Naive B cell (primary cell): ENCODE results near the gene CCL19. TPM values are rescaled to one million over a fixed set of nuclear protein-coding genes. Genes with fewer than 3 reads are reported as not detected.
A peak's percentile ranks its signal among the peaks of the same experiment; 100 is the strongest.

Experiments
- ATAC-seq, 2 donors: fragments of 150-1000 bp; cut with Tn5 transposase; 2 replicates each; pipeline ENCODE4 v1.10.0; 2021; ENCODE audit warnings: low read depth in 2 of 2, mild to moderate bottlenecking in 2 of 2, moderate library complexity in 2 of 2
- DNase-seq: peaks from one replicate; pipeline ENCODE4 v3.0.0; 2022
- H3K27ac Mint-ChIP-seq, 6 donors: one replicate each; pipeline ENCODE4 v1.8.0; 2020 to 2022; ENCODE audit warnings: mild to moderate bottlenecking in 6 of 6, mixed read lengths in 6 of 6, moderate library complexity in 5 of 6, inconsistent platforms in 2 of 6
- H3K27me3 Mint-ChIP-seq, 3 donors: one replicate each; pipeline ENCODE4 v1.8.0; 2021 to 2022; ENCODE audit warnings: mixed read lengths in 3 of 3, mild to moderate bottlenecking in 1 of 3
- H3K36me3 Mint-ChIP-seq, 2 donors: one replicate each; pipeline ENCODE4 v1.8.0; 2020 to 2022; ENCODE audit warnings: mixed read lengths in 2 of 2, inconsistent platforms in 1 of 2, mild to moderate bottlenecking in 1 of 2
- H3K4me1 Mint-ChIP-seq, 3 donors: one replicate each; pipeline ENCODE4 v1.8.0; 2020 to 2022; ENCODE audit warnings: mixed read lengths in 3 of 3, inconsistent platforms in 1 of 3, mild to moderate bottlenecking in 1 of 3, moderate library complexity in 1 of 3
- H3K4me3 Mint-ChIP-seq, 8 donors: one replicate each; pipeline ENCODE4 v1.8.0; 2020 to 2022; ENCODE audit warnings: mild to moderate bottlenecking in 8 of 8, mixed read lengths in 8 of 8, moderate library complexity in 8 of 8, inconsistent platforms in 2 of 8
- H3K9me3 Mint-ChIP-seq, 7 donors: one replicate each; pipeline ENCODE4 v1.8.0; 2020 to 2022; ENCODE audit warnings: mixed read lengths in 7 of 7, mild to moderate bottlenecking in 5 of 7, inconsistent platforms in 2 of 7, moderate library complexity in 1 of 7
- polyA plus RNA-seq, 6 donors: library from polyadenylated mRNA; unstranded; fragments of 300-500 nt; fragmentation: Illumina TruSeq; gene quantifications; one replicate each; pipeline ENCODE4 v1.2.3, GENCODE V29; 2021; ENCODE audit warnings: low read depth in 6 of 6

CCL19 gene
- polyA plus RNA-seq, 6 donors from 2014 or later = not detected

DNA sequence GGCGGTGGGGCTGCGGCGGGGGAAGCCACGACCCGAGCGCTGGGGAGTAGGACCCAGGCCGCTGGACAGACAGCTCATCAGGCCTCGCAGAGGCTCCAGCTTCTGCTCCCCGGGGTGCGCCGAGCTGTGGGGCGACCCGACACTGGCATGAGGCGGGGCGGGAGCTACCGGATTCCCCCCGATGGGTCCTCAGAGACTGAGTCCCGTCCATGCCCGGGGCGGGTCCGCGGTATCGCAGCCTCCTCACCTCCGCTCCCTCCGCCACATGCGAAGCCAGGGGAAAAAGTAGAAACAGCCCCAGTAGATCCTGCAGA is 26.1 kb downstream of the CCL19 start:
- ATAC-seq (peak; percentile 4 to 6), DNase-seq (no peak)
- H3K27ac Mint-ChIP-seq = peak overlapping the region in 4 of 6 donors; percentile 90 to 98 (median 94)
- H3K27me3 Mint-ChIP-seq = no peaks in the 10 kb centered on the region
- peaks cover 8 to 16% of the 10 kb centered on the region in 2 donors for H3K36me3 Mint-ChIP-seq
- H3K9me3 Mint-ChIP-seq = peaks cover 6 to 11% (median 9%) of the 10 kb centered on the region in 7 donors
- peaks cover 24 to 26% (median 24%) of the 10 kb centered on the region in 3 donors for H3K4me1 Mint-ChIP-seq
- peak overlapping the region; percentile 75 to 96 (median 93) for H3K4me3 Mint-ChIP-seq

DNA sequence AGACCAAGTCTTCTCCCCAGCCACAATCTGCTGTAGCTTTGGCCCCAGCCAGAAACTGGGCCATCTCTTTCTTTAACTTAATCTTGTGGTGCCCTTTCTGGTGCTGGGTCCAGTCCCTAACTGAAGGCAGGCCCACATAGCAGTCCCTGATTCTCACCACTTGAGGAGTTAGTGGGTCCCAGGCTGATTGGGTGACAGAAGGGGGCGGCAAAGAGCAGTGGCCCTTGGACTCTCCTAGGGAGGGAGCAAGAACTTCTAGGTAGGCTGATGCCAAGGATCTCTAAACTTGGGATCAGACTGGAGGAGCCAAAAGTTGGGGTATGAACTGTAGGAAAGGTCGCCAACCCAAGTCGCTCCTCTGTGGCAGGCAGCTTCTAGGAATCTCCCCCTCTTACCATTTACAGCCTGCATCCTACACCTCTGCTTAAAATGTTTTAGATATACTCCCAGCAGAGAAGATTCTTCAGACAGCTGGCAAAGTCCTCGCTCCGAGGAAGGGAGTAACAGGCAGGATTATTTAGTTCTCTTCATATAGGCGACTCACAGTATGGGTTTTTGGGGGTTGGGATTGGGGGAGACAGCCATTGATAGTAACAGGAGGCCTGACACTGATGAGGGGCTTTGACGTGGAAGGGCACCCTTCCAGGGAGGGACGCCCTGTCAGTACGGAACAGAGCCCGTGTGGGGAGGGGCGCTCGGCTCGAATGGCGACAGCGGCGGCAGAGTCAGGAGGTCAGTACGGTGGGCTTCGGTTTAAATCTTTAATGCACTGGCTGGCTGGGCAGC is 26.6 kb downstream of the CCL19 start:
- H3K27ac Mint-ChIP-seq = peak overlapping the region; percentile 7 to 95 (median 90)

DNA sequence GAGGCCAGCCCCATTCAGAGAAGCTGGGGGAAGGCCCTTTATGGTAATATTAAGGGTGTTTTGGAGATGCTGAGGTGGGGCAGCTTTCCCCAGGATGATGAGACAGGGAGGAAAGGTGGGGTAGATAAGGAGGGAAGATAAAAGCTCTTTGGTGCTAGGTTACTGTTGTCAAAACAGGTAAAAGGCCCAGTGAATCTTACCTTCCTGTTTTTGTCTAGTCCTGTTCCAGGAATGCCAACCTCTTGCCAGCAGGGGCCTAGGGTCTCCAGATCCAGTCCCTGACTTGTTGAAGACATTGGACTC is 27.8 kb downstream of the CCL19 start:
- peaks cover 0 to 6% of the 10 kb centered on the region in 2 donors for H3K36me3 Mint-ChIP-seq
- H3K27me3 Mint-ChIP-seq = no peaks in the 10 kb centered on the region
- H3K4me3 Mint-ChIP-seq = peak overlapping the region in 3 of 8 donors; percentile 35 to 68 (median 51)
- no peak overlapping the region for H3K27ac Mint-ChIP-seq
- H3K4me1 Mint-ChIP-seq = peaks cover 24 to 25% (median 24%) of the 10 kb centered on the region in 3 donors
- DNase-seq = no peak
- ATAC-seq = no peak
- peaks cover 0 to 2% (median 0%) of the 10 kb centered on the region in 7 donors for H3K9me3 Mint-ChIP-seq

More for the DNA sequence above, 26.6 kb downstream of the CCL19 start:
- peaks cover 24 to 26% (median 24%) of the 10 kb centered on the region in 3 donors for H3K4me1 Mint-ChIP-seq
- DNase-seq = peak; percentile 68
- peaks cover 5 to 7% (median 5%) of the 10 kb centered on the region in 7 donors for H3K9me3 Mint-ChIP-seq
- peaks cover 5 to 13% of the 10 kb centered on the region in 2 donors for H3K36me3 Mint-ChIP-seq
- H3K27me3 Mint-ChIP-seq = no peaks in the 10 kb centered on the region
- peak; percentile 48 to 50 for ATAC-seq
- peak overlapping the region; percentile 75 to 94 (median 92) for H3K4me3 Mint-ChIP-seq

DNA sequence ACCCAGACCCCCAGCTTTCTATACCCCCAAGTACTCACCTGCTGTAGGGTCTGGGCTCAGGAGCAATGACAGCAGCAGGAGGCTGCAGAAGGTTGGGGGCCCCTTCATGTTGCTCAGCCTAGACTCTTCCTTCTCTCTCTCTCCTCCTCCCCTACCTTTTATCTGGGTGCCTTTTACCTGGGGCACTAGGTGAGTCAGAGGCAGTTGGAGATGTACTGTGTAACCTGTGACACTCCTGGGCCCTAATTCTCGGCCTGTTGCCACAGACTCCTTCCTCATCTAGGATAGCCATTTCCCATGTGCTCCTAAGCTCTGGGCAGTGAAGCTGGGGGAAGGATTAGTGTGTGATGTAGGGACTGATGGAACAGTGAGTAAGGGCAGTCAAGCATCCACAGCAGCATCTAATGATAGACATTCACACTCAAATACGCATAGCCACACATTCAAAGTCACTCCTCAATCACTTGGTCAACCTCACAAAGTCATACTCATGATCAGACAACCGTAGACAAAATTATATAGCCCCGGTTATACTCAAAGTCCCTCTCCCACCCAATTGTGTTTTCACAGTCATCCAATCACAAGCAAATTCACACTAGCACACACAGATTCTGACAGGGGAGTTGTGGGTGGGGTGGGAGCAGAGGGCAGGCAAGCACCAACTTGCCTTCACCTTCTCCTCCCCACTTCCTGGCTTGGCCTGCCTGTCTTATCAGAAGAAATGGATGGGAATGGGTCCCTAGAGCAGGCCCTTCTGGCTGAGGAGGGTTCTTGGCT is 28.4 kb downstream of the CCL19 start, which contains the start of gene CCL27:
Gene CCL27 (minus strand): TSS at position 132 of the 777 bp plus-strand sequence. CDS start 24 bp downstream, at position 108.
- DNase-seq (no peak), ATAC-seq (no peak)
- Mint-ChIP-seq H3K27me3 (no peaks in the 10 kb centered on the region), H3K36me3 (peaks cover 0 to 6% of the 10 kb centered on the region in 2 donors), H3K4me3 (peak within 1 kb of the TSS in 4 of 8 donors; percentile 35 to 70 (median 60)), H3K4me1 (peaks cover 23 to 24% (median 24%) of the 10 kb centered on the region in 3 donors), H3K9me3 (peaks cover 0 to 1% (median 0%) of the 10 kb centered on the region in 7 donors), H3K27ac (no peak within 1 kb of the TSS)

DNA sequence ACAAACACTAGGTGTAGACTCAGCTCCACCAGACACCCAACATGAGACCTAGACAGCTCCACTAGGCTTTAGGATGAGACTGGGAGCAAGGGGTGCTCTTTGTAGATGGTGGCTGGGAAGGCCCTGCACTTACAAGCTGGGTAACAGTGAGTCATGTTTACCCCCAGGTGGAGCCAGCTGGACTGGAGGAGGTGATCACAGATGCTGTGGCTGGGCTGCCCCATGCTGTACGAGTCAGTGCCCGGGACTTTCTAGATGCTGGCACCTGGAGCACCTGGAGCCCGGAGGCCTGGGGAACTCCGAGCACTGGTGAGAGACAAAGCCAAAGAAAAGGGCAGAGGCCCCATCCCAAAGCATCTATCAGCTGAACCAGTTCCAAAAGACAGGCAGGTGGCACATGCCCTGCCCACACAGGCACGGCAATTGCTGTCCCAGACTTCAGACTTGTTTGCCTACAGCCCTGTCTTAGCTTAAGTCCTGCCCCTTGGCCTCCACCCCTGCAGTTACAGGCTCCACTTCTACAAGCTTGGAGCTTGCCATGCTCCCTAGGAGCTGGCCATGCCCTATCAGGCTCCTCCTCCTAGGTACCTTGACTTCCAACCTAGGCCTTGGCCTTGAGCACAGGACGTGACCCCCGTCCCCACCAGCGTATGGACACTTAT is 31.4 kb downstream of the CCL19 start:
- Mint-ChIP-seq H3K4me1 (peaks cover 10 to 13% (median 11%) of the 10 kb centered on the region in 3 donors), H3K27ac (no peak overlapping the region), H3K27me3 (no peaks in the 10 kb centered on the region), H3K4me3 (no peak overlapping the region), H3K9me3 (no peaks in the 10 kb centered on the region), H3K36me3 (peaks cover 0 to 6% of the 10 kb centered on the region in 2 donors)
- no peak for ATAC-seq
- DNase-seq = no peak

DNA sequence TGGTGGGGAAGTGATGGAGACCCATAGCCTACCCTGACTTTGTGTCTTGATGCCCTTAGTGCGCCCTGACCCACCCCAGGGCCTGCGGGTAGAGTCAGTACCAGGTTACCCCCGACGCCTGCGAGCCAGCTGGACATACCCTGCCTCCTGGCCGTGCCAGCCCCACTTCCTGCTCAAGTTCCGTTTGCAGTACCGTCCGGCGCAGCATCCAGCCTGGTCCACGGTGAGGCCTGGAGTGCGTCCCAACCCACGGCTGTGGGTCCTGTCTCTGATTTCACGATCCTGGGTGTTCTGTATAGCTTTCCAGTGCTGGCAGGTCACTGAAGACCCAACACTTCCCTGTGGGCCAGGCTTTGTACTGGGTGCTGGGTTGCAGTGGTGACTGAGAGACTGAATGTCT is 32.6 kb downstream of the CCL19 start:
- ATAC-seq (no peak), DNase-seq (no peak)
- no peaks in the 10 kb centered on the region for H3K9me3 Mint-ChIP-seq
- H3K27ac Mint-ChIP-seq = no peak overlapping the region
- H3K4me3 Mint-ChIP-seq = no peak overlapping the region
- peaks cover 3 to 4% (median 3%) of the 10 kb centered on the region in 3 donors for H3K4me1 Mint-ChIP-seq
- peaks cover 0 to 6% of the 10 kb centered on the region in 2 donors for H3K36me3 Mint-ChIP-seq
- H3K27me3 Mint-ChIP-seq = no peaks in the 10 kb centered on the region

DNA sequence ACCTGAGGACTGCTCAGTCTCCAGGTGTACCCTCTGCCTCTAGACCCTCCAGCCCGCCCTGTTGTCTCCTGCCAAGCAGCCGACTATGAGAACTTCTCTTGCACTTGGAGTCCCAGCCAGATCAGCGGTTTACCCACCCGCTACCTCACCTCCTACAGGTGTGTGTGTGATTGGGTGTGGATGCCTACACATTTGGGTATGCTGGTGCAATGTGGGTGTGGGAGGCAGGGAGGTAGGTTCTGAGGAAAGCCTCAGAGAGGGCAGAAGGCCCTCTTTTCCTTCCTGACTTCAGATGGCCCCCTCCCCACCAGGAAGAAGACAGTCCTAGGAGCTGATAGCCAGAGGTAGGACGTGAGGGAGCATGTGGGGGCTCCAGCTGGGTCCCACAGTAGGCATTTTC is 34.1 kb downstream of the CCL19 start:
- Mint-ChIP-seq H3K9me3 (no peaks in the 10 kb centered on the region), H3K27ac (no peak overlapping the region), H3K4me3 (no peak overlapping the region), H3K4me1 (peaks cover 9 to 15% (median 14%) of the 10 kb centered on the region in 3 donors), H3K36me3 (peaks cover 0 to 6% of the 10 kb centered on the region in 2 donors), H3K27me3 (no peaks in the 10 kb centered on the region)
- DNase-seq = no peak
- ATAC-seq = no peak

DNA sequence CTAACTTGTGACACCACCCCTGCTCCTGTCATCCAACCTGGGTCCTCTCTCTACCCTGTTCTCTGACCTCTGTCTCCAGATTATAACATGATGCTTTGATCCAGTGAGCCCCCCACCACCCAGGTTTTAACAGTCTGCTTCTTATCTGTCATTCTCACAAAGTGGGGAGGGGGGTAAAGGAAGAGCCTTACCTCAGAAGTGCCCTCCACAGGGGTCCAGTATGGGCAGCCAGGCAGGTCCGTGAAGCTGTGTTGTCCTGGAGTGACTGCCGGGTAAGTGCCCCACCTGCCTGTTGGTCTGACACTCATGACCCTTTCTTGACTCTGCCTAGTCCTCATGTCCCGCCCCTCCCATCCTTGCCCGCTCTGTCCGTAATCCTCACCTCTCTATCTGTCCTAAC is 35.7 kb downstream of the CCL19 start:
- no peak overlapping the region for H3K27ac Mint-ChIP-seq
- H3K4me3 Mint-ChIP-seq = no peak overlapping the region
- H3K27me3 Mint-ChIP-seq = no peaks in the 10 kb centered on the region
- peaks cover 9 to 11% (median 10%) of the 10 kb centered on the region in 3 donors for H3K4me1 Mint-ChIP-seq
- no peak for ATAC-seq
- no peaks in the 10 kb centered on the region for H3K9me3 Mint-ChIP-seq
- peaks cover 0 to 1% of the 10 kb centered on the region in 2 donors for H3K36me3 Mint-ChIP-seq
- DNase-seq = no peak

DNA sequence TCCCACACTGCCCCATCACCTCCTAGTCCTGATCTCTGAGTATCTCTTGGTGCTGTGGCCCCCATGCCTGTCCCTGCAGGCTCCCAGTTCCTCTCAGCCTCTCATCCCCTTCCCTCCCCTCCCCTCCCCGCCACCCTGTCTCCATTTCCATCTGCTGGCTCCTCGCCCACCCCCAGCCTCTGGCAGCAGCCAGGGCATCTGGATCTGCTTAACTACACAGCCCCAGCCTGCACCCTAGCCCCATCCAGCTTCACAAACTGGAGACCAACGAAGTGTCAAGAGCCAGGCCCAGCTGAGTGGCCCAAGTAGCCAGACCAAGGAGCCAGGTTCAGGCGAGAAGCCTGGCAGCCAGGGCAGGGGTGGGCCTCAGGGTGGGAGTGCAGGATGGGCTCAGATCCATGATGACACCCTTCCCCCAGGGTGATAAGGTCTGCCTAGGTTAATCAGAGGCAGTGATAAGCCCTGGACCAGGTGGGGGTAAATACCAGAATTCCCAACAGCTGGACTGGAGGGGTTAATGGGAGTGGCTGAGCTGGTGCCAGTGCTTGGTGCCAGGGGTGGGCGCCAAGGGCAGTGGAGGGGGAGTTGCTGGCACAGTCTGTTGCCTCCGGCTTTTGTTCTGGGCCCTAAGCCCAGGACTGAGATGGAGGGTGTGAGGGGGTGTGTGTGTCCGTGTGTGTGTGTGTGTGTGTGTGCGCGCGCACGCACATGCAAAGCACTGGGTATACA is 36.6 kb downstream of the CCL19 start:
- no peaks in the 10 kb centered on the region for H3K9me3 Mint-ChIP-seq
- peaks cover 10 to 12% (median 11%) of the 10 kb centered on the region in 3 donors for H3K4me1 Mint-ChIP-seq
- peaks cover 0 to 3% of the 10 kb centered on the region in 2 donors for H3K36me3 Mint-ChIP-seq
- H3K27ac Mint-ChIP-seq = peak overlapping the region in 1 of 6 donors; percentile 46
- H3K27me3 Mint-ChIP-seq = no peaks in the 10 kb centered on the region
- ATAC-seq (no peak), DNase-seq (no peak)
- H3K4me3 Mint-ChIP-seq = no peak overlapping the region

DNA sequence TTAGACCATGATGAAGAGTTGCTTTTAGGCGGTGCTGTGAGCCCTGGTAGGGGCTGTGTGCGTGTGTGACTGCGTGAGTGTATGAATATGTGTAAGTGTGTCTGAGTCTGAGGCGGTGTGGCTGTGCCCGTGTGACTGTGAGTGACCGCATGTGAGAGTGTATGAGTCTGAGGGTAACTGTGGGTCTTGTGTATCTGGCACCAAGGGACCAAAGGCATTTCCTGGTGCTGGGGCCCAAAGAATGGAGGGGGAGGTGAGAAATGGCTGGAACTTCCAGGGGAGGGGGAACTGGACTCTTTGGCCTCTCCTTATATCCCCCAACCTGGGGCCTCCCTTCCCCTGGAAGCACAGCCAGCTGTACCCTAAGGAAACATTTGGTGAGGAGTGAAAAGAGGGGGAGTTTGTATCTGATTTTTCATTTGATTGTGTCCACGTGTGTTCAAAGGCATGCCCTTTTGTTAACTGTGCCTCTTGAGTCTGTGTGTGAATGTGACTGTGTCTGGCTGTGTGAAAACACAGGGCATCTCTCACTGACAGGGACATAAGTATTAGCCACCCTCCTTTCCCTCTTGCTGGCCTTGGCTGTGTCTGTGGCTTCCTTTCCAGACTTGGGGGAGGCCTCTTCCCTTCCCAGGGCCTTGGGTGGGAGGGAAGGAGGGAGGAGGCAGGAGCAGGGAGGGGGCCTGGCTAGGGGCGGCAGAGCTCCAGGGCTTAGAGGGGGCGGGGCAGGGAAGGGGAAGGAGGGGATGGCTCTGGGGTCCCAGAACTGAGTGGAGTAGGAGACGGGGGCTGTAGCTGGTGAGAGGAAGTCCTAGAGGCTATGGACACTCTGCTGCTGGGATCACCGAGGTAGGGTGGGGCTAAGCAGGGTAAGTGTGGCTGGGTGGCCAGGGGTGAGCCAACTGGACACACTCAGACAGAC is 37.7 kb downstream of the CCL19 start:
- DNase-seq = no peak
- Mint-ChIP-seq H3K4me1 (peaks cover 14 to 19% (median 15%) of the 10 kb centered on the region in 3 donors), H3K27me3 (no peaks in the 10 kb centered on the region), H3K36me3 (peaks cover 3 to 13% of the 10 kb centered on the region in 2 donors), H3K4me3 (peak overlapping the region in 1 of 8 donors; percentile 13), H3K27ac (peak overlapping the region in 4 of 6 donors; percentile 8 to 46 (median 32)), H3K9me3 (no peaks in the 10 kb centered on the region)
- ATAC-seq = no peak

DNA sequence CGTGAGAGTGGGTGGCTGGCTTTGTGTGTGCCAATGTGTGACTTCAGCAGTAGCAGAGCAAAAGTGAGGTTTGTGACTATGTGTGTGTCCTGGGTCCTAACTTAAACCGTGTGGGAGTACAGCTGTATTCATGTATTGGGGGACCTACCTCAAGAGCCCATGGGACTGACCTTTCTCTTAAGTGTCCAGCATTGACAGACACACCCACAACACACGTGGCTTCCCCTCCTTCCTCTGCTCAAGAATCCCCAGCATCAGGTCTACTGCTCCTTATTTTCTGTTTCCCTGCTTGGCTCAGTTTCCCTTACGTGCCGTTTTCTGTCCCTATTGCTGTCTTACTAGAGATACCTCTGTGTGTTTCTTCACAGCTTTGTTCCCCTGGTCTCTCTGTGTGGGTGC is 38.5 kb downstream of the CCL19 start:
- Mint-ChIP-seq H3K36me3 (peaks cover 5 to 13% of the 10 kb centered on the region in 2 donors), H3K27ac (peak overlapping the region in 1 of 6 donors; percentile 8), H3K4me3 (no peak overlapping the region), H3K9me3 (no peaks in the 10 kb centered on the region), H3K4me1 (peaks cover 17 to 27% (median 24%) of the 10 kb centered on the region in 3 donors), H3K27me3 (no peaks in the 10 kb centered on the region)
- DNase-seq (no peak), ATAC-seq (no peak)
